Skin of body (tissue), 2 donors: ENCODE measurements around the gene CDH23. TPM values are rescaled to one million over a fixed set of nuclear protein-coding genes. Genes with fewer than 3 reads are reported as not detected.
A peak's percentile ranks its signal among the peaks of the same experiment; 100 is the strongest.

ENCODE experiments used
- DNase-seq: peaks from one replicate; lab custom pipeline; 2025; lab: John Stamatoyannopoulos, UW
- total RNA-seq: library from RNA; depleted of rRNA; stranded (reverse); fragments of >200 nt; gene quantifications from one replicate; pipeline ENCODE4 v1.2.3, GENCODE V29; 2014

Gene CDH23
- total RNA-seq, 1 donor from 2014 or later, result 6.3 TPM

DNA sequence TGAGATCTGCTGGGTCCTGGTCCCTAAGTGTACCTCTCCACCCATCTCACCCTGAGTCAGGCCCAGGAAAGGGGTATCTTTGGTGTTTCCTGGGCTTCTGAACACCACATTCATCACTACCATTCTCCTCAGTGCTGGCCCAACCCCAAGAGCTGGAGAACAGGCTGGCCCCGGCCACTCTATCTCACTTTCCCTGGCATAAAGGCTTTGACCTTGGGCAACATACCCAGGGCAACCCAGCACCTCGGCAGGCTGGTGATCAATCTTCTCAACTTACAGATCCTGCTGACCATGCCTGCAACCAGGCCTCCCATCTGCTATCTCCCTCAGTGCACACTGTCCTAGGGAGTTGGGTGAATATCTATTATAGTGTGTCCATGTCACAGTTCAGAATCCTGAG, 374.5 kb downstream of the CDH23 start:
- no peak for DNase-seq

GRCh38 chr10:71771821-71772617, 375.3 kb downstream of the CDH23 start:
- DNase-seq, result peak; percentile 18

GRCh38 chr10:71772832-71773220, 376.1 kb downstream of the CDH23 start:
- no peak for DNase-seq

DNA sequence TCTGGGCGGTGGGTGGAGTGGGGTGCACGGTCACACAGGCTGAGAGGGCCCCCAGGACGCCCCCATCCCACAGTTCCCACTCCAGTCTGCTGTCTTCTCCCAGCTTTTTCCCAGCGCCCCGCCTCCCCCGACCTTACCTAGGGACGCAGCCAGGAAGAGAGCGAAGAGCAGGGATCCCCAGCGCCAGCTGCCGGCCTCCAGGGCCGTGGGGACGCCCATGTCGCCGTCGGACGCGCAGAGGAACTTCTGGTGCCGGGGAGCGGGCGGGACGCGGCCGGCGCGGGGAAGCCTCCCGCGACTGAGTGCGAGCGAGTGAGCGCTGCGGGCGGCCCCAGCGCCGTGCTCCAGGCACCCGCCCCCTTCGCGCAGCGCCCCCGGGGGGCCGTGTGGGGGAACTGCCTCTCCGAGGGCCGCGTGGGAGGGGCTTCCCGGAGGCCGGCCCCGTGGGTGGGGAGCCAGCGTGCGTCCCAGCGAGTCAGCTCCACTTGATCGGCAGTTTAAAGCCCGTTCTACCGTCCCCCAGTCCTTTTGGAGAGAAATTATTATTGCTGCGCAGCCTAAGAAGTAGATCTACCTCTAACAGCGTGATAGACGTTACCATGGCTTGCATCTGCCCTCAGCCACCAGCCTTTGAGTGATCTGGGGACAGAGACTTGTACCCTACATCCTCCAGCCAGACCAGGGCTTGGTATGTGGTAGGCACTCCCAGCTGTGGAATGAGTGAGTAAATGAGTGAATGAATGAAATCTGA, 376.7 kb downstream of the CDH23 start, which contains the start of gene VSIR:
Gene VSIR, minus strand, starts transcription at position 300 of the 751 bp plus-strand sequence. Its CDS starts 81 bp downstream, at position 219.
- DNase-seq, result peak; percentile 70

- DNase-seq, result no peak
These were observed 378.4 kb downstream of the CDH23 start for GRCh38 chr10:71774916-71775702.

GRCh38 chr10:71776481-71776925, 379.8 kb downstream of the CDH23 start:
- no peak for DNase-seq

GRCh38 chr10:71777213-71777985, 380.7 kb downstream of the CDH23 start:
- DNase-seq, result no peak

DNA sequence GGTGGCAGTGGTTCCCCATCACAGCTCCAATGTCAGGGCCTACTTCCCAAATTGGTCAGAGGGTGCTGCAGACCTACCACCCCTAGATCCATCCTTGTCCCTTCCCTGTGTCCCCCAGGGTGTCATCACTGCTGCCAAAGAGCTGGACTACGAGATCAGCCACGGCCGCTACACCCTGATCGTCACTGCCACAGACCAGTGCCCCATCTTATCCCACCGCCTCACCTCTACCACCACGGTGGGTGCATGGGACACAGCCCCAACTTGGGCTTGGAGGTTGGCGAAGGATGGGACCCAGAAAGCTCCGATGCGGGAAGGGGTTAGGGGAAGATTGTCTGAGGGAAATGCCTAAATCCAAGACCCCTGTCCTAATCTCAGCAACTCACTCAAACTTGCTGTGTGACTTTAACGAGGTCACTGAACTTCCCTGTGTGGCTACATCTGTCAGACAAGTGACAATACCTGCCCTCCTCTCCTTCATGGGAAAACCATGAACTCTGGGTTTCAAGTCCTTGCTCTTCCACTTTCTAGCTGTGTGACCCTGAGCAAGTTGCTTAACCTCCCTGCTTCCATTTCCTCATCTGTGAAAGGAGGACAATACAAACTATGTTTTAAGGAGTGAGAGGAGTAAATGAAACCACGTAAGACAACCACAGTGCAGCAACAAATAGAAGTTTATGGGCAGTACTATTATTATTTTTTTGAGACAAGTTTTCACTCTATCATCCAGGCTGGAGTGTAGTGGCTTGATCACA, 381.5 kb downstream of the CDH23 start:
- DNase-seq, result no peak

DNA sequence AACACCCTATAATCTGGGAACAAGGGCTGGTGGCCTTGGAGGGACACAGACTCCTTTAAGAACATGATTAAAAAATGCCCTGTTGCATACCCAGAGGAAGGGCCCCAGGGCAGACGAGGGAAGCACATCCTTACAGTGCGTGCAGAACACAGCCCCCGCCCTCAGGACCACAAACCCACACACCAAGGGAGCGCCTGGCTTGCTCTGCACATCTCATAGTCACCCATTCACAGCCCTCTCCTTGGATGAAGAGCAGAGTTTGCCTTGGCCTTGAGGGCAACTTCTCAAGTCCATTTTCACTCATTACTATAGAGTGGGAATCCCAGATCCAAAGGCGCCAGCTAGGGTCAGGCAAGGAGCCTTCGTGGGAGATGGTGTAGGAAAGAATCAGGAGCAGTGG, 382.9 kb downstream of the CDH23 start:
- DNase-seq, result no peak

GRCh38 chr10:71780156-71780555, 383.4 kb downstream of the CDH23 start:
- DNase-seq, result no peak

- DNase-seq, result no peak
These were observed 384.0 kb downstream of the CDH23 start for GRCh38 chr10:71780719-71781118.

GRCh38 chr10:71782221-71782916, 385.6 kb downstream of the CDH23 start:
- no peak for DNase-seq

- DNase-seq, result no peak
These were observed 386.3 kb downstream of the CDH23 start for GRCh38 chr10:71782917-71783490.

GRCh38 chr10:71783917-71784678, 387.4 kb downstream of the CDH23 start:
- no peak for DNase-seq

DNA sequence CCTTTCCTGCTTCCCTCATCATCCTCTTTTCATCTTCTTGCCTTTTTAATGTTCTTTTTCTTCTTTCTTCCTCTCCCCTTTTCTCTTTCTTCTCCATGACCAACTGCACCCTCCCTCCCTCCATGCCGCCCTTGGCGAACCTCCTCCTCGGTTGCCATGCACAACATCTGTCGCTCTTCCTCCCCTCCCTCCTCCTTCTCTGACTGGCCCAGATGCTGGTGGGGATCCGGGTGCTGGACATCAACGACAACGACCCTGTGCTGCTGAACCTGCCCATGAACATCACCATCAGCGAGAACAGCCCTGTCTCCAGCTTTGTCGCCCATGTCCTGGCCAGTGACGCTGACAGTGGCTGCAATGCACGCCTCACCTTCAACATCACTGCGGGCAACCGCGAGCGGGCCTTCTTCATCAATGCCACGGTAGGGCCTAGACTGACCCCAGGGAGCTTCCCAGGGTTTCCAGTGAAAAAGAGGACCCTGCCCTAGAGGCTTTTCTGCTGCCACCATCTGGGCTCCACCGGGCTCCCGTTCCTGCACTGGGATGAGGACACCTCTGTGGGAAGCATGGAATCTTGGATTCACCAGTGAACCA, 388.1 kb downstream of the CDH23 start:
- DNase-seq, result no peak

- DNase-seq, result no peak
These were observed 392.2 kb downstream of the CDH23 start for GRCh38 chr10:71788954-71789353.

- DNase-seq, result no peak
These were observed 393.2 kb downstream of the CDH23 start for GRCh38 chr10:71789871-71790270.
